Lower lobe of right lung (tissue), 2 donors: ENCODE data around the gene CCDC33. TPM values are rescaled to one million over a fixed set of nuclear protein-coding genes. Genes with fewer than 3 reads are reported as not detected.

Experiments used
- ATAC-seq, 2 donors: fragments of 200-7000 bp; cut with Tn5 transposase; one replicate each; pipeline ENCODE4 v1.9.1; 2020 to 2022; ENCODE audit warnings: mild to moderate bottlenecking in 2 of 2, moderate library complexity in 2 of 2
- DNase-seq: peaks from one replicate; pipeline ENCODE4 v3.0.0-alpha.2; 2020
- H3K27ac ChIP-seq: fragments of 200-600 bp; one replicate; pipeline ENCODE4 v1.8.0; 2022
- H3K27me3 ChIP-seq: fragments of 200-600 bp; one replicate; pipeline ENCODE4 v1.8.0; 2022; ENCODE audit warnings: low read depth
- H3K36me3 ChIP-seq: fragments of 200-600 bp; one replicate; pipeline ENCODE4 v1.8.0; 2022; ENCODE audit warnings: mild to moderate bottlenecking
- H3K4me1 ChIP-seq: fragments of 200-600 bp; one replicate; pipeline ENCODE4 v1.8.0; 2022
- H3K4me3 ChIP-seq: fragments of 200-600 bp; one replicate; pipeline ENCODE4 v1.8.0; 2022; ENCODE audit warnings: mild to moderate bottlenecking
- H3K9me3 ChIP-seq: fragments of 200-600 bp; one replicate; pipeline ENCODE4 v1.8.0; 2022
- intact Hi-C: fragments of 100-400 bp; cut with DNase I; formaldehyde crosslinking; loops from one replicate; pipeline ENCODE4 v1.11.0; 2022
- total RNA-seq: library from RNA; stranded (reverse); fragmentation: NEBNext Ultra II Directional; extraction: Animal tissue kit (Norgen Biotek cat#: 25700); gene quantifications from one replicate; pipeline ENCODE4 v1.2.1, GENCODE V29; 2021
- TF ChIP-seq, protein P1 (sequence below): fragments of 200-600 bp; IDR thresholded peaks from one replicate; pipeline ENCODE4 v1.8.0; 2022; ENCODE audit warnings: antibody characterized with exemption, mild to moderate bottlenecking
- donor health status: DM: no; HTN: yes; CAD: no; lungs with severe emphysema.

The CCDC33 gene
- total RNA-seq, 1 donor from 2014 or later: 5.9 TPM

DNA sequence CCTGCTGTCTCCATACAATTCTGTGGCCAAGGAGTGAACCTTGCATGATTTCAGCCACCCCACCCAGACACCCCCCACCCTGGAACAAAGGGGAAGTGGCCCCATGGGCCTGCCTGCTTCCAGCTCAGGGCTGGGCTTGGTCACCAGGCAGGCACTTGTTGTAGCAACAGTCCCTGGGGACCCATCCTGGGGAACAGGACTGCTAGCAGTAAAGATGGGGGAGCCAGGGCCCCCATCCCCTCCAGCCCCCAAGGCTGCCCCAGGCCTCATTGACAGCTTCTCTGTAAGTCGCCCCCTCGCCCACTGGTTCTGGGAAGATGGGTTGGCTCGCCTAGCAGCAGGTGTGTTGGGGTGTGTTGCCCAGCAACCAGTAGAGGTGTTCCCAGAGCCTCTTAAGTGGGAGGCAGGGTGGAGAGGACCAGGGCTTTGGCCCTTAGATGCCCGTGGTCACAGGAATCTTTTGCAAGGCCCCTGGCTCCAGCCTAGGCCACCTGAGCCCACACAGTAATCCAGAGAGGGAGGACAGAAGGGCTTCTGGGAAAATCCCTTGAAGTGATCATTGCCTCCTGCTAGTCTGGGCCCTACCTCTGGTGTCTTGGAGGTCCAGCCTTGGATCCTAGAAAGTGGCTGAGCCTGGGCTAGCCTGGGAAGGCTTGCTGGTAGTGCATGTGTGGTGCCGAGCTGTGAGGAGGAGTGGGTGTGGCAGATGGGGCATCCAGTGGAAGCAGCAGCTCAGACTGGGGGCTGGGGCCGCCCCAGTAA, 82.4 kb downstream of the CCDC33 start:
- no peaks in the 10 kb centered on the region for H3K27me3 ChIP-seq
- no peaks in the 10 kb centered on the region for H3K9me3 ChIP-seq
- H3K36me3 ChIP-seq: no peaks in the 10 kb centered on the region
- peaks cover 12% of the 10 kb centered on the region for H3K4me1 ChIP-seq
- no peak overlapping the region for H3K4me3 ChIP-seq
- ATAC-seq: no peak
- TF ChIP-seq, protein P1, sequence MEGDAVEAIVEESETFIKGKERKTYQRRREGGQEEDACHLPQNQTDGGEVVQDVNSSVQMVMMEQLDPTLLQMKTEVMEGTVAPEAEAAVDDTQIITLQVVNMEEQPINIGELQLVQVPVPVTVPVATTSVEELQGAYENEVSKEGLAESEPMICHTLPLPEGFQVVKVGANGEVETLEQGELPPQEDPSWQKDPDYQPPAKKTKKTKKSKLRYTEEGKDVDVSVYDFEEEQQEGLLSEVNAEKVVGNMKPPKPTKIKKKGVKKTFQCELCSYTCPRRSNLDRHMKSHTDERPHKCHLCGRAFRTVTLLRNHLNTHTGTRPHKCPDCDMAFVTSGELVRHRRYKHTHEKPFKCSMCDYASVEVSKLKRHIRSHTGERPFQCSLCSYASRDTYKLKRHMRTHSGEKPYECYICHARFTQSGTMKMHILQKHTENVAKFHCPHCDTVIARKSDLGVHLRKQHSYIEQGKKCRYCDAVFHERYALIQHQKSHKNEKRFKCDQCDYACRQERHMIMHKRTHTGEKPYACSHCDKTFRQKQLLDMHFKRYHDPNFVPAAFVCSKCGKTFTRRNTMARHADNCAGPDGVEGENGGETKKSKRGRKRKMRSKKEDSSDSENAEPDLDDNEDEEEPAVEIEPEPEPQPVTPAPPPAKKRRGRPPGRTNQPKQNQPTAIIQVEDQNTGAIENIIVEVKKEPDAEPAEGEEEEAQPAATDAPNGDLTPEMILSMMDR: no peak
- intact Hi-C loops: no loop called here
- H3K27ac ChIP-seq: no peak overlapping the region
- no peak for DNase-seq

DNA sequence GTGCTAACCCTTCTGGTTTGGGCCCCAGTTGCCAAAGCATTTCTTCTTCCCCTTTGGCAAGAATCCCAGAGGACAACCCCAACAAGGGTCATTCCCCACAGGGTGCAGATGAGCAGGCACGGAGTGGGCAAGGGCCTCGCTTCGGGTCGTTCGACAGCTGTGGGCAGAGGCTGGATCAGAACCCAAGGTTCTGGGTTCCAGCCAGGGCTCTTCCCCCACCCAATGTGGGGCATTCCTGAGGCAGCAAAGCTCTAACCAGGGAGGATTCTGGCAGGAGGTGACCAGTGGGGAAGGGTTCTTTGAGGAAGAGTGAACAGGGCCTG, 83.0 kb downstream of the CCDC33 start:
- no peak for DNase-seq
- Histone ChIP-seq H3K27me3 (no peaks in the 10 kb centered on the region), H3K27ac (no peak overlapping the region)

DNA sequence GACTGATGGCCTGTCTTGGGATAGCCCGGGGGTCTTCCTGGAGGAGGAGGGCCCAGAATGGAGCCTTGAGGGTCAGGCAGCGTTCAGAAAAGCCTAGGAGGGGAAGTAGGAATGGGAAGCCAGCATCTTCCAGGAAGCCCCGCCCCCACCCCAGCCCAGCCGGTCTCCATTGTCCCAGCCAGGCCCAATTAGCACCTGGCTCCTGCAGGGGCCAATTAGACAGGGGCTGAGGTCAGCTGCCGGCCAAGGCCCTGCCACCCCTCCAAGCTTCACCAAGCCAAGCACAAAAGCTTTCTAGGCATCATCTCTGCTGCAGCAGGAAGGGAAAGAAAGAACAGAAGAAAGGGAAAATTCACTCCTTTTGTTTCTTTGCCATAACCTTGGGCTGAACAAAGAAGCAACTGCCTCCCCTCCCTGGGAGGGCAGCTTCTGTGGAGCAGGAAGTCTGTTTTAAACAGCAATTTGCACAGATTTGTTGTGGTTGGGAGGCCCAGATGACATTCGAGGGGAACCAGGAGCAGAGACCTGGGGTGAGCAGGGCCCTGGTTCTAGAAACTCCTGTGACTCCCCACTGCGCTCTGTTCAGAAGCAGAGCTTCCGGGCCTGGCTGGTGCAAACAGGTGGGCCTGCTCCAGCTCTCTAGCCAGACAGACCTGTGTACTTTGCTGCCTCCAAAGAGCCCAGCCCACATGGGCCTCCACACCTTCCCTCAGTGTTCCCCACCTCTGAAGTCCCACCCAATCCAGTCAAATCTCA, 83.6 kb downstream of the CCDC33 start:
- peaks cover 12% of the 10 kb centered on the region for H3K4me1 ChIP-seq
- ATAC-seq: no peak
- no peak overlapping the region for H3K4me3 ChIP-seq
- no peaks in the 10 kb centered on the region for H3K36me3 ChIP-seq
- TF ChIP-seq, protein P1: no peak
- DNase-seq: no peak
- H3K27me3 ChIP-seq: no peaks in the 10 kb centered on the region
- intact Hi-C loops: no loop called here
- no peaks in the 10 kb centered on the region for H3K9me3 ChIP-seq
- H3K27ac ChIP-seq: no peak overlapping the region

More for the DNA sequence above, 83.0 kb downstream of the CCDC33 start:
- intact Hi-C loops: no loop called here
- Histone ChIP-seq H3K9me3 (no peaks in the 10 kb centered on the region), H3K36me3 (no peaks in the 10 kb centered on the region), H3K4me1 (peaks cover 12% of the 10 kb centered on the region), H3K4me3 (no peak overlapping the region)
- ATAC-seq: no peak
- TF ChIP-seq, protein P1: no peak

DNA sequence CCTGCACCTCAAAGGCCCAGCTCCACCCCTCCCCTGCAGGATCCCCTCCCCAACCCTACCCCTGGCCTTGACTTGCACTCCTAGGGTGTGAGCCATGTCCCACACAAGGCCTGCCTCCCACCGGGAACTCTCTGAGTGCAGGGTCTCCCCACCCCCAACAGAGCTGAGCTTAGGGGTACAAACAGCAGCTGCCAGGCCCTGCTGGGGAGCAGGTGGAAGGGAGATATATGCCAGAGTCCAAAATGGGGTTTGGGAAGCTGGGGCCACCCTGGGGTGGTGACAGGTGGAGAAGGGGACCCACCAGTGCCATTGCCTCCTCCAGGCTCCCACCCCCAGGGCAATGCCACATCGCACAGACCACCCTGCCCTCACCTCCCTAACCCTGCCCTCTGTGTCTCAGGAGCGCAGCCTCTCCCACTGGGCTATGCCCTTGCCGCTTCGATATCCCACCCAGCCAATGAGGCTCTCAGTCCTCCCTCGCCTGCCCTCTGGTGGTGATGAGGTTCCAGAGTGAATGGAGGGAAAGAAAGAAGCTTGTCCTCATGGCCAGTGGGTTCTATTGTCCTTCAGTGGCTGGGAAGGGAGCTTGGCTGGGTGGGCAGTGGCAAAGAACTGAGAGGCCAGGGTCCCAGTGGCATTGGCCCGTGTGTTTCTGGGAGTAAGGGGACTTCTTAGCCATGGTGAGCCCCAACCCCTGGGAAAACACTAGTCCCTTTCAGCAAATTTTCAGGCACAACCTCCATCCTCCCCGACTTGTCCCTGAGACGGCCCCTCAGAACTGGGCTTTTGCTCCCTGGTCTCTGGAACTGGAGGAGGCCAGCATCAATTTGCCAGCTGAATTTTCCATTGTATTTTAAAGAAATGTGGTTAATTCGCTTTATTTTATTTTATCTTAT, 84.5 kb downstream of the CCDC33 start:
- Histone ChIP-seq H3K27ac (no peak overlapping the region), H3K36me3 (no peaks in the 10 kb centered on the region), H3K9me3 (no peaks in the 10 kb centered on the region), H3K4me3 (no peak overlapping the region), H3K27me3 (no peaks in the 10 kb centered on the region), H3K4me1 (peaks cover 12% of the 10 kb centered on the region)
- TF ChIP-seq, protein P1: peak; percentile 42
- intact Hi-C loops: no loop called here
- no peak for DNase-seq
- ATAC-seq: peak; percentile 15 to 25

DNA sequence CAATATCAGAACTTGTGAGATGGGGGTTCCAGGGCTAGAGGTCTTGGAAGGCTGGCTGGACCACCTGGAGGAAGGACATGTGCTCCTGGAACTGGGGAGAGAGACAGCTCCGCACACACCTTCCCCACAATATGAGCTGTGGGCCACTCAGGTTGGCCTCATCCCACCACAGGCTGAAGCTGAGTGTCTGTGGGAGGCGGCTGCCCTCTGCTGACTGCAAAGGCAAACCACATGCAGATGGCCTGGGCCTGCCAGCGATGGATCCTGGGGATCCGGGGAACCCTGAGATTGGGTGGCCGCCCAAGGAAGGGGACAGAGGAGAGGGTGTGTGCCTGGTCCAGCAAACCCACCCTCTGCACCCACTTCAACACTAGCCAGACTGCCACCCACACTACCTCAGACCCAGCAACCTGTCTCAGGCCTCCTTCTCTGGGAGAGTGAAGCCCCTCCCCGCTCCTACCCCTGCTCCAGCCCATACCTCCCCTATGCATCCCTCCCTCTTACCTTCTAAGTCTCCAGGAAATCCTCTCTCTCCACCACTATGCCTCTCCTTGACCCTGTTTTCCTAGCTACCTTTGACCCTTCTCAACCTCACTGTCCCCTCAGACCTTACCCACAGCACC, 86.5 kb downstream of the CCDC33 start:
- intact Hi-C loops: no loop called here
- peak; percentile 68 for DNase-seq

More for the DNA sequence above, 86.5 kb downstream of the CCDC33 start:
- Histone ChIP-seq H3K4me1 (peaks cover 12% of the 10 kb centered on the region), H3K27me3 (no peaks in the 10 kb centered on the region), H3K9me3 (no peaks in the 10 kb centered on the region), H3K4me3 (no peak overlapping the region), H3K36me3 (no peaks in the 10 kb centered on the region), H3K27ac (no peak overlapping the region)
- peak; percentile 61 to 73 for ATAC-seq
- TF ChIP-seq, protein P1: peak; percentile 81
